ENCODE data around the gene PGBD4. TPM values are rescaled to one million over a fixed set of nuclear protein-coding genes. Genes with fewer than 3 reads are reported as not detected.
"Not testable (repeated sequence)": the region's sequence is repeated elsewhere in the genome, so short reads cannot be mapped to it uniquely, and the experiment has no call there.

The PGBD4 gene
- total RNA-seq, 1 experiment from 2014 or later, result 1.3 TPM

DNA sequence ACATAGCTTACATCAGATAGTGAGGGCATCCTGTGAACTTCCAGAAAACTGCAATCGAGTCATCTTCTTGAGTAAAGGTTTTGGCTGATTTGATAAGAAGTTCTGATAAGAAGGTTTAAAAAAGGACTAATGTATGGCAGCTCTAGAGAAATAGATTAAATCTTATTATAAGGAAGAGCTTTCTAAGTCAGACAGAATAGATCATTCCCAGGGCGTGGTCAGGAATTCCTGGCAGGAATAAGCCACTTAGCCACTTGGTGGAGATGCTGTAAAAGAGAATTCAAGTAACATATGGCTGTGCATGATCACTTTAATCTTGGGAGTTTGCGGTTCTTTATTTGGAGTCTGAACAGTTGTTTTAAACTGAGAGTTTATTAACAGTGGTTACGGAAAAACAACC lies 17.4 kb downstream of the PGBD4 start:
- no TSS peak for BruUV-seq (replicated peaks)
- Mint-ChIP-seq H3K36me3 (ENCODE audit: insufficient read depth, unreplicated experiment) (no peaks in the 10 kb centered on the region), H3K27me3 (ENCODE audit: unreplicated experiment) (no peaks in the 10 kb centered on the region), H3K4me1 (ENCODE audit: low read depth, unreplicated experiment) (no peaks in the 10 kb centered on the region), H3K27ac (ENCODE audit: unreplicated experiment) (no peak overlapping the region), H3K4me3 (ENCODE audit: low read depth, unreplicated experiment) (no peak overlapping the region), H3K9me3 (ENCODE audit: low read depth, unreplicated experiment) (peaks cover 2% of the 10 kb centered on the region)
- TF ChIP-seq, protein P1, sequence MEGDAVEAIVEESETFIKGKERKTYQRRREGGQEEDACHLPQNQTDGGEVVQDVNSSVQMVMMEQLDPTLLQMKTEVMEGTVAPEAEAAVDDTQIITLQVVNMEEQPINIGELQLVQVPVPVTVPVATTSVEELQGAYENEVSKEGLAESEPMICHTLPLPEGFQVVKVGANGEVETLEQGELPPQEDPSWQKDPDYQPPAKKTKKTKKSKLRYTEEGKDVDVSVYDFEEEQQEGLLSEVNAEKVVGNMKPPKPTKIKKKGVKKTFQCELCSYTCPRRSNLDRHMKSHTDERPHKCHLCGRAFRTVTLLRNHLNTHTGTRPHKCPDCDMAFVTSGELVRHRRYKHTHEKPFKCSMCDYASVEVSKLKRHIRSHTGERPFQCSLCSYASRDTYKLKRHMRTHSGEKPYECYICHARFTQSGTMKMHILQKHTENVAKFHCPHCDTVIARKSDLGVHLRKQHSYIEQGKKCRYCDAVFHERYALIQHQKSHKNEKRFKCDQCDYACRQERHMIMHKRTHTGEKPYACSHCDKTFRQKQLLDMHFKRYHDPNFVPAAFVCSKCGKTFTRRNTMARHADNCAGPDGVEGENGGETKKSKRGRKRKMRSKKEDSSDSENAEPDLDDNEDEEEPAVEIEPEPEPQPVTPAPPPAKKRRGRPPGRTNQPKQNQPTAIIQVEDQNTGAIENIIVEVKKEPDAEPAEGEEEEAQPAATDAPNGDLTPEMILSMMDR (IDR thresholded peaks at IDR 0.05; ENCODE audit: unreplicated experiment), result no peak
- CTCF ChIA-PET, result no interaction called here
- no peak for DNase-seq
- intact Hi-C loops (cut with micrococcal nuclease; ENCODE audit: unreplicated experiment), result no loop called here

DNA sequence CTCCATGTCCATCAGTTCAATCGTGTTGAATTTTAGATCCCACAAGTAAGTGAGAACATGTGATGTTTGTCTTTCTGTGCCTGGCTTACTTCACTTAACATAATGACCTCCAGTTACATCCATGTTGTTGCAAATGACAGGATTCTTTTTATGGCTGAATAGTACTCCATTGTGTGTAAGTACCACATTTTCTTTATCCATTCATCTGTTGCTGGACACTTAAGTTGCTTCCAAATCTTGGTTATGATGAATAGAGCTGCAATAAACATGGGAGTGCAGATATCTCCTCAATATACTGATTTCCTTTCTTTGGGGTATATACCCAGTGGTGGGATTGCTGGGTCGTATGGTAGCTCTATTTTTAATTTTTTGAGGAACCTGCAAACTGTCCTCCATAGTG lies 18.5 kb downstream of the PGBD4 start:
- BruUV-seq (replicated peaks); H3K4me1 Mint-ChIP-seq (ENCODE audit: low read depth, unreplicated experiment); H3K9me3 Mint-ChIP-seq (ENCODE audit: low read depth, unreplicated experiment); intact Hi-C loops (cut with micrococcal nuclease; ENCODE audit: unreplicated experiment); H3K27ac Mint-ChIP-seq (ENCODE audit: unreplicated experiment); H3K4me3 Mint-ChIP-seq (ENCODE audit: low read depth, unreplicated experiment); DNase-seq; CTCF ChIA-PET; H3K27me3 Mint-ChIP-seq (ENCODE audit: unreplicated experiment); H3K36me3 Mint-ChIP-seq (ENCODE audit: insufficient read depth, unreplicated experiment): not testable (repeated sequence)

DNA sequence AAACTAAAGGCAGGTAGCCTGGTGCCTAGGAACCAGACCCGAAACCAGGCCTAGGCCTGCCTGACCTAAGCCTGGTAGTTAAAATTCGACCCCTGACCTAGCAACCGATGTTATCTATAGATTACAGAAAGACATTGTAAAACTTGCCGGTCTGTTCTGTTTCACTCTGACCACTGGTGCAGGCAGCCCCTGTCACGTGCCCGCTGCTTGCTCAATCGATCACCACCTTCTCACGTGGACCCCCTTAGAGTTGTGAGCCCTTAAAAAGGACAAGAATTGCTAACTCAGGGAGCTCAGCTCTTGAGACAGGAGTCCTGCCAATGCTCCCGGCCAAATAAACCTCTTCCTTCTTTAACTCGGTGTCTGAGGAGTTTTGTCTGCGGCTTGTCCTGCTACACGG lies 19.9 kb downstream of the PGBD4 start:
- H3K9me3 Mint-ChIP-seq (ENCODE audit: low read depth, unreplicated experiment); H3K27ac Mint-ChIP-seq (ENCODE audit: unreplicated experiment); H3K36me3 Mint-ChIP-seq (ENCODE audit: insufficient read depth, unreplicated experiment); CTCF ChIA-PET; DNase-seq; H3K27me3 Mint-ChIP-seq (ENCODE audit: unreplicated experiment); intact Hi-C loops (cut with micrococcal nuclease; ENCODE audit: unreplicated experiment); H3K4me3 Mint-ChIP-seq (ENCODE audit: low read depth, unreplicated experiment); BruUV-seq (replicated peaks); H3K4me1 Mint-ChIP-seq (ENCODE audit: low read depth, unreplicated experiment): not testable (repeated sequence)

DNA sequence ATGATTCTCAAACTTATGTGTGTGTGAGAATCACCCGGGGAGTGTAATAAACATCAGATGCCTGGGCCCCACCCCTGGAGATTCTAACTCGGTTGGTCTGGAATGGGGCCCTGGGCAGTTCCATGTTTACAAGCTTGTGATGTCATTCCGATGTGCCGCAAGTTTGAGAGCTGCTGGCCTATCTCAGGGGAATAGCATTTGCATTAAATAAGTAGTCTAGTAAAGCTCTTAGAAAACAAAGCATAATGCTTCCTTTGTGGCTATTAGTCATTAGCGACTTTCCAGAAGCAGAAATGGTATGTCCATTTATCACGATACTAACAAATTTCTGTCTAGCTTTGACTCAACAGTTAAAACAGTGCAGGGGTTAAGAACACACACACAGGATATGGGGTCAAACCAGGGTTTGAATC lies 20.9 kb downstream of the PGBD4 start:
- BruUV-seq (replicated peaks), result no TSS peak
- Mint-ChIP-seq H3K27ac (ENCODE audit: unreplicated experiment) (peak overlapping the region; percentile 30), H3K4me3 (ENCODE audit: low read depth, unreplicated experiment) (no peak overlapping the region), H3K4me1 (ENCODE audit: low read depth, unreplicated experiment) (no peaks in the 10 kb centered on the region), H3K9me3 (ENCODE audit: low read depth, unreplicated experiment) (peaks cover 2% of the 10 kb centered on the region), H3K27me3 (ENCODE audit: unreplicated experiment) (no peaks in the 10 kb centered on the region), H3K36me3 (ENCODE audit: insufficient read depth, unreplicated experiment) (no peaks in the 10 kb centered on the region)
- TF ChIP-seq, protein P1 (IDR thresholded peaks at IDR 0.05; ENCODE audit: unreplicated experiment), result no peak
- CTCF ChIA-PET, result interaction anchor here (0.9 kb wide), 1 partner anchor 24 kb away, joined by 5 read pairs; no protein-coding TSS in a partner anchor
- DNase-seq, result peak; percentile 29
- intact Hi-C loops (cut with micrococcal nuclease; ENCODE audit: unreplicated experiment), result no loop called here

DNA sequence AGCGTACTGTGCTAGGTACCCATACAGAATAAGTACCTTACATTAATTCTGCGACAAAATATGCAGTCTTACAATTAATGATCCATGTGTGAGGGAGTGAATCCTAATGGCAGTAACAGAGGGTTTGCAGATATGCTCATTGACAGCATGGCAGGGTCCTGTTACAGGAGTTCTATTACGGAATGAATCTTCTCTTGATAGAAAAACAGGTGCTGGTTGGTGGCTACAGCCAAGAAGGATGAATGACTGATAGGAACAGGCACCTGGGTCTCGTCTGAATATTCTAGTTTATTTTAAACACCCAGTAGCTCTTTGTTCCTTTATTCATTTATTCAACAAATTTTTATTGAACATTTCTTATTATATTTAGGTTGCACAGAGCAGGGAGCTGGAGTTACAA lies 22.8 kb downstream of the PGBD4 start:
- Mint-ChIP-seq H3K9me3 (ENCODE audit: low read depth, unreplicated experiment) (peaks cover 2% of the 10 kb centered on the region), H3K27me3 (ENCODE audit: unreplicated experiment) (no peaks in the 10 kb centered on the region), H3K27ac (ENCODE audit: unreplicated experiment) (no peak overlapping the region), H3K4me1 (ENCODE audit: low read depth, unreplicated experiment) (no peaks in the 10 kb centered on the region), H3K4me3 (ENCODE audit: low read depth, unreplicated experiment) (no peak overlapping the region), H3K36me3 (ENCODE audit: insufficient read depth, unreplicated experiment) (no peaks in the 10 kb centered on the region)
- no peak for DNase-seq
- intact Hi-C loops (cut with micrococcal nuclease; ENCODE audit: unreplicated experiment), result no loop called here
- no TSS peak for BruUV-seq (replicated peaks)
- CTCF ChIA-PET, result no interaction called here
- TF ChIP-seq, protein P1 (IDR thresholded peaks at IDR 0.05; ENCODE audit: unreplicated experiment), result no peak
